C4-2B (cell line): ENCODE measurements around the gene KCNN4.

ENCODE experiments used
- CTCF ChIP-seq: fragments of 450-650 bp; conservative IDR thresholded peaks from 2 replicates; pipeline ENCODE4 v1.5.1; 2017; ENCODE audit warnings: mild to moderate bottlenecking
- ZFX ChIP-seq: fragments of 450-650 bp; IDR thresholded peaks from 2 replicates; pipeline ENCODE4 v1.6.1; 2017

- no peak for TF ChIP-seq CTCF
- no peak for TF ChIP-seq ZFX
Measured at GRCh38 chr19:43790587-43790986, 9.8 kb upstream of the KCNN4 start.
